ENCODE measurements around the gene ABLIM2. TPM values are rescaled to one million over a fixed set of nuclear protein-coding genes. Genes with fewer than 3 reads are reported as not detected.

Gene ABLIM2
- total and polyA plus RNA-seq, 2 of the 13 experiments (the other 11 are each of a cell fraction or from before 2014, with no cell fraction given) = 0.20 to 0.37 TPM

- no TSS peak for BruUV-seq (replicated peaks)
- no peak overlapping the region for H3K4me3 ChIP-seq (replicated peaks in 1 of 3; ENCODE audit: insufficient read depth in 1 of 3, low read depth in 2 of 3, low read length in 3 of 3)
- FAIRE-seq (no peak), DNase-seq (ENCODE audit: low spot score) (no peak), ATAC-seq (no peak)
- no peak overlapping the region for H3K4me2 ChIP-seq (ENCODE audit: low read depth, low read length)
- no peaks in the 10 kb centered on the region for H3K4me1 ChIP-seq (ENCODE audit: insufficient read depth, low read length)
- CTCF ChIA-PET (ENCODE audit: low intra/inter-chr PET ratio, low total read pairs) = no interaction called here
- no peak overlapping the region for H3K27ac ChIP-seq (ENCODE audit: extremely low read length, insufficient read depth, low read length)
- TF ChIP-seq HNF4G (IDR thresholded peaks at IDR 0.05; ENCODE audit: borderline replicate concordance, low read depth, low read length) = no peak
- TF ChIP-seq HNF4G (CRISPR knock-in tag; IDR thresholded peaks at IDR 0.05; ENCODE audit: borderline replicate concordance, low read depth) = no peak
- no peak for TF ChIP-seq FOXP4 (CRISPR knock-in tag; IDR thresholded peaks at IDR 0.05)
- TF ChIP-seq POLR2AphosphoS2 (IDR thresholded peaks at IDR 0.05; ENCODE audit: low read depth, low read length) = no peak
- TF ChIP-seq MTF2 (CRISPR knock-in tag; IDR thresholded peaks at IDR 0.05; ENCODE audit: borderline replicate concordance) = no peak
- TF ChIP-seq ZBTB21 (CRISPR knock-in tag; IDR thresholded peaks at IDR 0.05) = no peak
- no peak for TF ChIP-seq DRAP1 (CRISPR knock-in tag; IDR thresholded peaks at IDR 0.05)
- TF ChIP-seq ZFYVE20 (CRISPR knock-in tag; IDR thresholded peaks at IDR 0.05; ENCODE audit: borderline replicate concordance, low read depth) = no peak
- WGBS (ENCODE audit: low lambda C conversion rate) = 31% methylated on average over 11 of the region's 18 CpGs
- in situ Hi-C loops (cut with HindIII; ENCODE audit: extremely low pct_ligation_motif_present, low pct_unique_long_range_greater_than_20kb) = no loop called here
- POLR2A ChIA-PET = no interaction called here
- H3K9me3 ChIP-seq (ENCODE audit: low read length) = no peaks in the 10 kb centered on the region
- no peak overlapping the region for H3K9ac ChIP-seq (ENCODE audit: insufficient read depth, low read depth, low read length)
- no peaks in the 10 kb centered on the region for H4K20me1 ChIP-seq (ENCODE audit: insufficient read depth, low read length)
- intact Hi-C loops (cut with micrococcal nuclease; ENCODE audit: unreplicated experiment) = no loop called here
- no peak overlapping the region for H2AFZ ChIP-seq (ENCODE audit: low read length)
- H3K27me3 ChIP-seq (ENCODE audit: control insufficient read depth in 1 of 2, insufficient read depth in 2 of 2, low read length in 2 of 2) = peaks cover 10 to 76% of the 10 kb centered on the region in 2 experiments; a peak in 4 of 5 replicates
- no peaks in the 10 kb centered on the region for H3K79me2 ChIP-seq (ENCODE audit: insufficient read depth, low read length)
- no peaks in the 10 kb centered on the region for H3K36me3 ChIP-seq (replicated peaks in 1 of 2; ENCODE audit: control insufficient read depth in 1 of 2, insufficient read depth in 2 of 2, low read length in 2 of 2)
Observed at GRCh38 chr4:8130346-8131066, 28.1 kb downstream of the ABLIM2 start.

Measured in HepG2 (cell line).